Left cardiac atrium (tissue), 4 donors: Measurements from ENCODE around the gene DUSP10. TPM values are rescaled to one million over a fixed set of nuclear protein-coding genes. Genes with fewer than 3 reads are reported as not detected.

Experiments used
- ATAC-seq, 2 donors: fragments of 200-7000 bp; cut with Tn5 transposase; one replicate each; pipeline ENCODE4 v1.9.1; 2020; ENCODE audit warnings: mild to moderate bottlenecking in 2 of 2, moderate library complexity in 2 of 2
- DNase-seq: peaks from one replicate; pipeline ENCODE4 v3.0.0-alpha.2; 2020
- intact Hi-C, 2 donors: fragments of 100-400 bp; cut with DNase I; formaldehyde crosslinking; loops; one replicate each; pipeline versions ENCODE4 v1.14.1 to v1.15.1; 2022 to 2023
- total RNA-seq, 2 donors: library from RNA; stranded (reverse); fragmentation: NEBNext Ultra II Directional; extraction: Animal tissue kit (Norgen Biotek cat#: 25700); gene quantifications; one replicate each; pipeline ENCODE4 v1.2.1, GENCODE V29; 2021
- donor health status: DM: no; HTN: yes; CAD: no.
- donor health status: DM: no; HTN: yes; CAD: no; lungs with severe emphysema.
- donor health status: DM: yes; HTN: yes; CAD: no.
- donor health status: Dilated cardiomyopathy.

The DUSP10 gene
- total RNA-seq, 2 donors from 2014 or later: 5.3 to 6.5 TPM

DNA sequence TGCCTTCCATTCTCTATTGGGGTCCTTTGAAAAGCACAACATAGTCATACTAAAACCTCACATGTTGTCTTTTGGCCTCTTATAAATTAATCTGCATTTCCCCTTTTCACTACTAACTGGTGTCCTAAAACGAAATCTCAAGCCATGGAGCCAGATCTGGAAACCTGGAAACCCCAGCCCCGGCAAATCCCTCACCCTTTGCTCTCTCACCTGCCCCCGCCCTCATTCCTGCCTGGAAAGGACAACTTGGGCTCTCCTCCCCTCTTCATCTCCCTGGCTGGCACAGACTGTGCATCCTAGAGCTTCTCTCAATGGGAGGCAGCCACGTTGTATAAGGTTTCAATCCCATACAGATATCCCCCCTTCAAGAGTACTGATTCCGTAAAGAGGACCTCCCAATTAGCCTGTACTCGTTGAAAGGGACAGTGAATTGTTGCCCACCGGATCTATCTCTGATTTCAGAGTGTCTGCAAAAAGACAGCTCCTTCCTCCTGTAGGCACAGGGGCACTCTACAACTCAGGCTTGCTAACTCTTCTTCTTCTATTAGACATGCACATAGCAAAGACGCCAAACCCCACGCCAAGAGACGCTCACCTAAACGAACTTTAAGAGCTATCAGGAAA is 1.4 kb downstream of the DUSP10 start:
- no peak for ATAC-seq
- no peak for DNase-seq
- intact Hi-C loops: loop anchor here in 1 of 2 donors (10.0 kb wide), 1 partner anchor 424 kb away; no protein-coding TSS in a partner anchor

DNA sequence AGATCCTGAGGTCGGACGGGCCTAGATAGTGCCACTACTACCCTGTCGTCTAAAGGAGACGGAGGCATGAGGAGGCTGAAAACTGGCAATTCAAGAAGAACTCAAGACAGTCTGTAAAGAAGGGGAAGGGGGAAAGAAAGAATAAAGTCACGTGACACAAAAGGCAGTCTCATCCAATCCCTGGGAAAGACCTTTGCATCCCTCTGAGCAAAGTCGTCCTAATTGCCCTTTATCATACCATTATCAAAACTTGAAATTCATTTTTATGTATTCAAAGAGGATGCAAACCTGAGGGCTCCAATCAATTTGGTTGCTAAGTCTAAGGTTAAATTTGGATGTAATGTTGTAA is 2.2 kb downstream of the DUSP10 start:
- intact Hi-C loops: loop anchor here in 1 of 2 donors (10.0 kb wide), 1 partner anchor 425 kb away; no protein-coding TSS in a partner anchor
- ATAC-seq (no peak), DNase-seq (no peak)

DNA sequence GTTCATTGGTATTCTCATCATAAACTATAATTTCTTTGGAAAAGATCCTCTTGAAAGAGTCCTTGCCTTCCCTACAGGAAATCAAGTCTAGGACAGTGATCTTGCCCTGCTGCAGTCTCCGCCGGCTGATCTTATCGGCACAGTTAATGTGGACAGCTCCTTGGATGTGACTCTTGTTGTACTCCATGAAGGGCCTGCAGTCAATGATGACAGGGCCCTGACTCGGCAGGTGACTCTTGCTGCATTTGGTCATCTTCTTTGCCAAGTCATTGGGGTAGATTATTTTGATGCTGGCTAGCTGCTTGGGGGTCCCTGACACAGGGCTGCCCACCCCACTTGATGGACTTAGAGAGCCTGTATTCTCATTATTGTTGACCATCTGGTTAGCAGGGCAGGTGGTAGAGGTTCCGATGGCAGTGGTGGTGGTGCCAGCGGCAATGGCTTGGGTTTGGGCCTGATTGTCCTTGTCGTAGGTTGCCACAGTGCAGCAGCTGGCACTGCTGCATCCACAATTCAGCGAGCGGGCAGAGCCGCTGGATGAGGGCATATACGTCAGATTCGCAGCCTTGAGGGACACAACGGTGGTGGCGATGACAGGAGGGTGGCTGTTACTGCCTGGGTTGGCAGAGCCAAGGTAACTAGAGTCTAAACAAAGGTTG is 2.7 kb downstream of the DUSP10 start:
- ATAC-seq (no peak), DNase-seq (no peak)
- intact Hi-C loops: no loop called here

DNA sequence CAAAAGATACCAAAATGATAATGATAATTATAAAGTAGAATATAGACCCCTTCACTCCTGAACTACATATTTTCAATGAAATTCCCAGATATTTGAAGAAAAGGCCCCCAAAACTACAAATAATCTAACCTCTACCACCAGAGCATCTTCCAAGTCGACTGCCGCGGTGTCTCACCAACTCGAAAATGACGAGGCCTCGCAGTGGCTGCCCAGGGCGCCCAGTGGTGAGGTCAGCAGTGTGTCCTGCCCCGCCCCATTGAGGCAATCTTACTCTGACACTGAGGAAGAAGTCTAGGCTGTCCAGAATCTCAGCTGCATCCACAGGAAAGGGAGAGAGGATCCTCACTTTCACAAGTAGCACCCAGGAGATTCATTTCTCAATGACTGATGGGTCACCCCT is 5.2 kb downstream of the DUSP10 start:
- ATAC-seq (no peak), DNase-seq (no peak)
- intact Hi-C loops: no loop called here

DNA sequence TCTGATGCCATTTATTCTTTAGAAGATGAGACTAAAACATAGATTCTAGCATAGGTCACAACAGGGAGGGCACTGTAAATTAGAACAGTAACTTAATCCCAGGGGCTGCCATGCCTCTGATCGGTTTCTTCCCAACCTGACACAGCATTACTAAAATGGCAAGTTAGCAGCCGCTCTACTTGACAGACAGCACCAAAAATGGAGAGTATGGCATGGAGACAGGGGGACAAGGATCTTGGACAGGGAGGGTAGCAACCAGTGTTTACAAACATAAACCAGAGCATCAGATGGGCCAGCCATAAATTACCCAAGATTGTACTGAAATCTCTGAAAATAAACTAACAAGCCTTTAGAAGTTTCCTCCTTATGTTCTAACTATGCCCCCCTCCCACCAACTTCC is 5.9 kb downstream of the DUSP10 start:
- ATAC-seq (peak in 1 of 2 donors; percentile 28), DNase-seq (no peak)
- intact Hi-C loops: no loop called here

DNA sequence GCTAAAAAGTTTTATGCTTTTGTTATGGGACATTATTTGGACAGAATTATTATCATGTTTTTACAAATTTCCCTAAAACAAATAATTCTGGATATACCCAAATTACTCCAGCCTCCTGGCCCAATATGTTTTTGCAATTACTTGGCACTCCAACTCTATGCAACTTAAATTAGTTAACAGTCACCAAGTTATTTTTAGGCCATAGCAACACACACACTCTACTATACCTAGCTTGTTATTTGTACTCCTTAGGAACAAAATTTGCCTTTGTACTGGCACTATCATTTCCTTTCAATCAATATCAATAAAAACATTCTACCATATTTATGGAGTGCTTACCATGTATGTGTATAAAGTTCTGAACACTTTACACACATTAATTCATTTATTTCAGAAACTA is 7.7 kb downstream of the DUSP10 start:
- no peak for DNase-seq
- intact Hi-C loops: no loop called here
- ATAC-seq: peak; percentile 52 to 58

DNA sequence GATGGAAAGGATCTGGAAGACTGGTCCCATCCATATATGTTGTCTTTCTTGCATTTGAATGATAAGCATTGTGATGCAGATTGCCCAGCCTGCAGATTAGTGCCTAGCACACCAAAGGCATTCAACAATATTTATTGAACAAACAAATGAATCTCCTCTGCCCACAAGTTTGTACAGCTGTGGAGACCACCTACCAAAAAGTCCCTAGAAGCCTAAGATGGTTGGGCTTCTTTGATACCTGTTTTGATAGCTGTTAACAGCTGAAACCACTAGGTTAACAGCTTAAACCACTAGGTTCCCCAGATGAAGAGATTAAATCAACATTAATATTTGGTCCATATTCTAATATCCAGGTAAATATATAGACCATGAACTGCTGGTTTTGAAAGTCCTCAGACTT is 9.8 kb downstream of the DUSP10 start:
- DNase-seq (no peak), ATAC-seq (no peak)
- intact Hi-C loops: no loop called here

DNA sequence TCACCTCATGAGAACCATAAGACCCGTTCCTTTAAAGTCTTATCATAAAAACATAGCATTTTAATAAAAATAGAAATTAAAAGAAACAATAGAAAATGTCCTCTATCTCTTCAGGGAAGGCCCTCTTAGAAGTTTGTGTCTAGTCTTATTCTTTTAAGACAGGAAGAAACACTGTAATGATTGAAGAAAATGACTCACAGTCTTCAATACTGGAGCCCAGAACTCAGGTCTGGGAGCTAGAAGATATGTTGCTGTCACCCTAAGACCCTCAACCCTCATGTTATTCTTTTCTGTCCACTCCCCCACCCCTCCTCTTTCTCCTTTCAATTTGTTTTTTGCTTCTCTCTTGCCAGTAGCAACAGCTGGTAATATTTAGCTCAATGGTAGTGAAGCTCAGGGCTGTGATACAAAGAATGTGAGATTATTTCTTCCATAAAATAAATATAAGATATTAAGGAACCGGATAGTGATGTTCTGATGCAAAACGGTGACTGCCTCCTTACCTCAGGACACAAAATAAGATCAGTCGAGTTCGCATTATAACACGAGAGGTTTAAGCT is 12.0 kb downstream of the DUSP10 start:
- intact Hi-C loops: loop anchor here in 1 of 2 donors (5.0 kb wide), 1 partner anchor 163 kb away; no protein-coding TSS in a partner anchor
- DNase-seq (no peak), ATAC-seq (no peak)

DNA sequence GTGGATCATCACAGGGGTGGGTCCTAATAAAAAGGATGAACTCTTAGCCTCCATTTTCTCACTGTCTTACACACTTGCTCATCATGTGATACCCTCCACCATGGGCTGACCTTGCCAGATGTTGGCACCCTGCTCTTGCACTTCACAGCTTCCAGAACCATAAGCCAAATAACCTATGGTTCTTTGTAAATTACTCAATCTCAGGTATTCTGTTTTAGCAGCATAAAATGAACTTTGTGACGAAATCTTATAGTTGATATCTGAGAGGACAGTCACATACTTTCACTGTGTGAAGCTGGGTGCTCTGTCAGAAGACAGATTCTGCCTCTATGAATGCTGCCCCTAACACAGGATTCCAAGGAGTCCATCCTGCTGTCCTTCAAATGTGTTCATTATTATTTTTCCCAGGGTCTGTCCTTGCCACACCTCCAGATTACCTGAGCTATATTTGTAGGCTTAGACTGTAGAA is 13.8 kb downstream of the DUSP10 start:
- ATAC-seq: no peak
- intact Hi-C loops: loop anchor here in 1 of 2 donors (5.0 kb wide), 1 partner anchor 161 kb away; no protein-coding TSS in a partner anchor
- DNase-seq: no peak

DNA sequence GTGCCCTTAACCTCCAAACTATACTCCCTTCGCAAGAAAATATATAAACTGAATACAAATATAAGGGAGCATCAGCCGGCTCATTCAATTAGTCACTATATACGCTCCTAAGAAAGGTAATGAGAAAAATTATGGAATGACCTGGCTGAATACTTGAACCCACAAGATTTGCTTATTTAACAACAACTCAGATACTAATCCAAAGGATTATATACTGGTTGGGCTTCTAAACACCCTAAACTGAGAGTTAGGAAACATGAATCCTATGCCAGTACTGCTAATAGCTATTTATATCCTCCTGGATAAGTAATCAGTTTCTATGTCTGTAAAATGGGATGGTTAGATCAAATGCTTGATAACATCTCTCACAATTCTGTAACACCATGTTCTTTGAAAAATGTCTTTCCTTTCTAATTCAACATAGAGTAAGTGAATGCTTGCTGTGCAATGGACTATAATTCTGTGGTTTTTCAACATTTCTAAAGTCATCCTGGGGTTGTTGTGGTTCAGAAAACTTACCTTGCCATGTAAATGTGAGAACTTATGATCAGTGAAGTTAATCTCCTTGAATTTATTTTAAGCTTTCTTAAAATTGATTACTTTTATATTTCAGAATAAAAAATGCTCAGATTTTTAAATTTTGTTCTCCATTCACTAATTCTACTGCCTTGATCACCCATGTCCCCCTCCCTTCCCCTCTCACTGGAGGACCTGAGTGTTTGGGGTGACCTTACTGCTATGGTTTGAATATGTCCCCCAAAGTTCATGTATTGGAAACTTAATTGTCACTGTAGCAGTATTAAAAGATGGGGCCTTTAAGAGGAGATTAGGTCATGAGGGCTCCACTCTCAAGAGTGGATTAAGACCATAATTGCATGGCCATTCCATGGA is 14.5 kb downstream of the DUSP10 start:
- intact Hi-C loops: loop anchor here in 1 of 2 donors (5.0 kb wide), 1 partner anchor 160 kb away; no protein-coding TSS in a partner anchor
- ATAC-seq: no peak
- DNase-seq: no peak

DNA sequence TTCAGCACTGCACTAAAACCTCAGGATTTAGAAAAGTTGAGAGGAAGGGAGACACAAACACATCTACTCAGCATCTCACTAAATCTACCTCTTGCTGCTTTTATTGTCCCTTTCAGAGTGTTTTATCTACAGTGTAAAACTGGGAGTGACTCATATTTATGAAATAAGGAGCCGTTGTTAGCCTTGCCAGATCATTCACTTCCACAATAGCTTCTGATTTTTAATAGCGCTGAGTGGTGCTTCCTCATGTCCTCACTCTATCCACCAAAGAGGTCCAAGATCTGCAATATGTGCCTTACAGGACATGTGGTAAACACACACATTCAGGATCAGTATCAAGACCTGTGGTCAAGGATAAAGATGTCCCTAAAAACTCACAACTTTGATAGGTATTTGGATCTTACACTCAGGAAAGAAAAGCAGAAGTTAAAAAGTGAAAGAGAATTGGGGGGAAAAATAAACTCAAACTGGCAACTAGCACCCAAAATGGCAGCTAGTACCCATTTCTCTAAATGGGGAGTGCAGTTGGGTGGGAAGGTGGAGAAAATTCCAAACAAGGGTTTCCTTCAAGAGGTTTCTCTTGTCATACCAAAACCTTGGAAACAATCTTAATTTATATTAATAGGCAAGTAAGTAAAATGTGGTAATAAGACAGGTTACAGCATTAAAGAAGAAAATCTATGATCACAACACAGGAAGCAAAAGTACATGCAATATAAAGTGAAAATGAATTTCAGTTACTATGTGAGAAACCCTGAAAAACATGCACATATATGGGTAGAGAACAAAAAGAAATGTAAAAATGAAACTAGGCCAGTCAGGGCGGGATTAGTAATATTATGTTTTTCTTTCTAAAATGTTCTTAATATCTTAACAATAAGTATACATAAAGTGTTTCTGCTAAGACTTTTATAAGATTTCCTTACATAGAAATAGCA is 15.9 kb downstream of the DUSP10 start:
- DNase-seq (no peak), ATAC-seq (peak in 1 of 2 donors; percentile 50)
- intact Hi-C loops: loop anchor here in 1 of 2 donors (5.0 kb wide), 1 partner anchor 159 kb away; no protein-coding TSS in a partner anchor

DNA sequence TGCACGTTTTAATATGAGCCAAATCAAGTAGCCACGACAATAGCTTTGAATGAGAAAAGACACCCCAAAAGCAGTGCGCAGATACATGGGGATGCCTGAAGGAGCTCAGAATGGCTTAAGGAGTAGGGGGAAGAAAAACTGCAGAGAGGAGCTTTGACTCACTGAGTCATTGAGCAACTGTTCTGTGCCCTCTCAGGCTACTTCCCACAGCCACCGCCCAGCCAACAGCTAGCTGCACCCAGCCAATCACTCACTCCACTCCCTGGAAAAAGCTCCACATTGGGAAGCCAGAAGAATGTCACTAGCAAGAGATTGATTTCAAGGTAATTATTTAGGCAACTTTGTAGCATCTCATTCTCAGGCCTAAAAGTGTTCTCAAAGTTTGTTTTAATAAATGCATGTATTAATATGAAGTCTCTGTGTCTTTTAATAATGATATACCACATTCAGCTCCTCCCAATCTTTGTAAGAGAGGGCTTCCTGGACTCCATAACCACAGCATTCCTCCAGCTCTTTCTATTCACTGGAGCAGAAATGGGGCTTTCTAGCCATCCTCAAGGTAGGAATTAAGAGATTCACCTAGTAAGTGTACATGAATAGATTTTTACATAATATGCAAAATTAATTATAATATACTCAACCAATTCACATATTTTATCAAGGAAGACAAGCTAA is 16.8 kb downstream of the DUSP10 start:
- intact Hi-C loops: loop anchor here in 1 of 2 donors (5.0 kb wide), 1 partner anchor 158 kb away; no protein-coding TSS in a partner anchor
- DNase-seq (peak; percentile 45), ATAC-seq (peak in 1 of 2 donors; percentile 81)

DNA sequence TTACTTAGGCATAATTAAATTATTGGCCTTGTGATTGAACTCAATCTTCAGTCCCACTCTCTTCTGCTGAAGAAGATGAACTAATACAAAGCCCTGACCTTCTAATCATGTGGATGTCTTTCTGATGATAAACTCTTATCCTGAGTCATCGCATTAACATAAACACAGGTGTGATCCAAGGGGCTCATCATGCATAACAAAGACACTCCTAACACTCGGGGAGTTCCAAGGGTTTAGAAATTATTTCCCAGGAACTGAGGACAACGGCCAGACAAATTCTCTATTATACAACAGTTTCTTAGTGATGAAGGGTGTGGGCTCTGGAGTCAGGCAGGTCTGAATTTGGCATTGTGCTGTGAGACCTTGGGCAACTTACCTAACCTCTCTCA is 18.0 kb downstream of the DUSP10 start:
- intact Hi-C loops: no loop called here
- ATAC-seq: no peak
- no peak for DNase-seq

DNA sequence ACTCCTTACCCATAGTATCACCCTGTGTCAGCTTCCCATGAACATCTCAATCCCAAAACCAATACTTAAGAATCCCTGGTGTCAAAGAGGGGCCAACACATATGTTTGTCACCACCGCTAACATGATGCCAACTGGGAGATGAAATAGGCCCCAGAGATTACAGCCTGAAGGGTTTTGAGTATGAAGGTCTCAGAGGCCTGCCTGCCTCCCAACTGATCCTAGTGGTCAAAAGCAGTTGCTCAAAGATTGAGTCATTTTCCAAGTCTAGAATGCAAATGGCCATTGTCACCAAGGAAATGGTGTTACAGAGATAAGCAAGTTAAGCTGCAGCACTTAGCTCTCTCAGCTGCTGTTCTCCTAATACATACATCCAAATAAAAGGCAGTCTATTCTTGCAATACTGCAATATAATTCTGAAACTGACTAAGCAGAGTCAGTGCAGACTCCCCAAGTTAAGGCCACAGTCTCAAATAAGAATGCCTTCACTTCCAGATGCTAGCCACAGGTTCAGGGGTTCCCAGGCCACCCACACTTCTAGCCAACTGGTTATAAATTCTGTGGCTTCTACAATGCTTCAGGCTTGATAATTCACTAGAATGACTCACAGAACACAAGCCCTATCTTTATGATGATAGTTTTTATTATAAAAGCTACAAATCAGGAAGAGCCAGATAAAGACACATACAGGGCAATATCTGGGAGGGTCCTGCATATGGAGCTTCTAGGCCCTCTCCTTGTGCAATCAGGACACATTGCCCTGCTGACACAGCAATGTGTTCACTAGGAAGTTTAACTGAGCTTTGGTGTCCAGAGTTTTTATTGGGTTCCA is 18.7 kb downstream of the DUSP10 start:
- DNase-seq (no peak), ATAC-seq (peak; percentile 38 to 52)
- intact Hi-C loops: no loop called here

DNA sequence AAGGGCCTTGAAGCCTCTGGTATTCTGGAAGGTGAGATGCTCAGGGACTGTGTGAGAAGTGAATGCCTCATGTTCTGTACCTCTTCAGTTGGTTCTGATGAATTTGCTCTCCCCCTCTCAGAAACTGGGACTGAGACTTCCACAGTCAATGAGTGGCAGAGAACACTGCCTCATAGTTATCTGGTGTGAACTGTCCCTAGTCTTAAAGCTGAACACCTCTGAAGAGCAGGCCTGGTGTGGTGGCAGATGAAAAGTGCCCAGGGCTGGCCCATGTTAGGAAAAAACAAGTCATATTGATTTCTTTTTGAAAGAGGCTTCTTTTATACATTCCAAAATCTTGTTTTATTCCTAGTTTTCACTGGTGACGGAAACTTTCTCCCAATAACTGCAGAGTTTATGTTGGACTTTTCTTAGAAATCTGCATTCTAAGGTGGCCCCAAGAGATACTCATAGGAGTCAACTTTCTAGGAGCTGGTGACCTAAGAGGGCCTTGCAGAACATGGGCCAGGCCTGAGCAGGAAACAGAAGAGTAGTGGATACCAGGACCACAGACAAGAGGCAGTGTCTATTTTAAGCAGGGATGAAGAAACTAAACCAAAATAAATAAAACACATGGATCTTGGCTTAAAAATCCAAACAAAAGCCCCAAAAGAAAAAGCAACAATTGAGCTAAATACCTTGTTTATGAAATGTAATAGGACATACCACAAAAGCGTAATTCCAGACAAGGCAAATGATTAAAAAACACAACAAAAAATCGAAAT is 19.5 kb downstream of the DUSP10 start:
- DNase-seq (no peak), ATAC-seq (peak; percentile 44 to 53)
- intact Hi-C loops: no loop called here

DNA sequence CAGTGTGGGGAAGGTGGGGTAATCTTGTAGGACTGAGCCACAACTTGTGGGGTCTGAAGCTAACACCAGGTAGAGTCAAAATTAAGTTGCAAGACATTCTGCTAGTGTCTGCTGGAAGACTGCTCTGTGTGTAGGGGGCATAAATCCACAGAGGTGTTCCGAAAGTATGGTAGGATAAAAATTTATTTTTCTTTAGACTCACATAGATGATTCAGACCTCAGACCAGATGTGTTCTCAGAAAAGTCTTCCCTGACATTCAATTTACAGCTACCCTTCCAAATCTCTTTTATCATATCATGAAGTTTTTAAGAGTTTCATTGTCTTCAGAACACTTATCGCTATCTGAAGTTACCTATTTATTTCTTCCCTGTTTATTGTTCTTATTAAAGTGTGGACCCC is 21.3 kb downstream of the DUSP10 start:
- intact Hi-C loops: no loop called here
- no peak for ATAC-seq
- DNase-seq: no peak
